Measurements from ENCODE around the gene HAS3. TPM values are rescaled to one million over a fixed set of nuclear protein-coding genes. Genes with fewer than 3 reads are reported as not detected.

Gene HAS3
- total RNA-seq, 1 experiment from 2014 or later: 66.9 TPM

DNA sequence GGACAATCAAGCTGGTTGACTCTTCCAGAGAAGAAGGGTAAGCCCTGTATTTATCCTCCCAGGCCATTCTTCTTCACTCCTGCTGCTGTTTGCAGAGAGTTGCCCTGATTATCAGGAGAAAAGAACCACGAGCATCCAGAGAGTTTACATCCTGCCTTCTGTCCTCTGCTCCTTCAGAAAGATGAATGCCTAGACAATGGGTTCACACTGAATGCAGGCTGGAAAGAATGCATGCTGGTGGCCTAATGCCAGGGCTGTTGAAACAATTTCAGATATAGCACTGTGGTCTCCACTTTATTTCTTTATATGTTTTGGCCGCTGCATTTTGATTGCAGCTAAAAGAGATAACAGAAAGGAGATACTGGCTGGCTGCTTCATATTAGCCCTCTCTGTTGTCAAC lies 21.2 kb upstream of the HAS3 start:
- H3K4me3 Mint-ChIP-seq: no peak overlapping the region
- H3K36me3 Mint-ChIP-seq: peaks cover 8% of the 10 kb centered on the region
- CTCF ChIA-PET: interaction anchor here (0.6 to 2.3 kb wide), 7 partner anchors 10 to 396 kb away, joined by 3 to 8 read pairs (median 4); no protein-coding TSS in a partner anchor
- no peaks in the 10 kb centered on the region for H3K9me3 Mint-ChIP-seq
- TF ChIP-seq RORB (CRISPR knock-in tag; IDR thresholded peaks at IDR 0.05) (no peak), MXD4 (CRISPR knock-in tag; IDR thresholded peaks at IDR 0.05; ENCODE audit: borderline replicate concordance) (no peak), ZNF121 (CRISPR knock-in tag; IDR thresholded peaks at IDR 0.05) (no peak), CREM (CRISPR knock-in tag; IDR thresholded peaks at IDR 0.05) (no peak), JAZF1 (CRISPR knock-in tag; IDR thresholded peaks at IDR 0.05) (no peak), ETV6 (CRISPR knock-in tag; IDR thresholded peaks at IDR 0.05) (no peak), OVOL2 (CRISPR knock-in tag; IDR thresholded peaks at IDR 0.05; ENCODE audit: borderline replicate concordance) (no peak), ZNF138 (CRISPR knock-in tag; conservative IDR thresholded peaks at IDR 0.05) (no peak), PRRX2 (CRISPR knock-in tag; IDR thresholded peaks at IDR 0.05) (no peak), JUN (CRISPR knock-in tag; IDR thresholded peaks at IDR 0.05) (no peak), NR2C2 (CRISPR knock-in tag; IDR thresholded peaks at IDR 0.05) (no peak)
- TF ChIP-seq, protein P1, sequence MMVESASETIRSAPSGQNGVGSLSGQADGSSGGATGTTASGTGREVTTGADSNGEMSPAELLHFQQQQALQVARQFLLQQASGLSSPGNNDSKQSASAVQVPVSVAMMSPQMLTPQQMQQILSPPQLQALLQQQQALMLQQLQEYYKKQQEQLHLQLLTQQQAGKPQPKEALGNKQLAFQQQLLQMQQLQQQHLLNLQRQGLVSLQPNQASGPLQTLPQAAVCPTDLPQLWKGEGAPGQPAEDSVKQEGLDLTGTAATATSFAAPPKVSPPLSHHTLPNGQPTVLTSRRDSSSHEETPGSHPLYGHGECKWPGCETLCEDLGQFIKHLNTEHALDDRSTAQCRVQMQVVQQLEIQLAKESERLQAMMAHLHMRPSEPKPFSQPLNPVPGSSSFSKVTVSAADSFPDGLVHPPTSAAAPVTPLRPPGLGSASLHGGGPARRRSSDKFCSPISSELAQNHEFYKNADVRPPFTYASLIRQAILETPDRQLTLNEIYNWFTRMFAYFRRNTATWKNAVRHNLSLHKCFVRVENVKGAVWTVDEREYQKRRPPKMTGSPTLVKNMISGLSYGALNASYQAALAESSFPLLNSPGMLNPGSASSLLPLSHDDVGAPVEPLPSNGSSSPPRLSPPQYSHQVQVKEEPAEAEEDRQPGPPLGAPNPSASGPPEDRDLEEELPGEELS (CRISPR knock-in tag; IDR thresholded peaks at IDR 0.05): no peak
- TF ChIP-seq, protein P2, sequence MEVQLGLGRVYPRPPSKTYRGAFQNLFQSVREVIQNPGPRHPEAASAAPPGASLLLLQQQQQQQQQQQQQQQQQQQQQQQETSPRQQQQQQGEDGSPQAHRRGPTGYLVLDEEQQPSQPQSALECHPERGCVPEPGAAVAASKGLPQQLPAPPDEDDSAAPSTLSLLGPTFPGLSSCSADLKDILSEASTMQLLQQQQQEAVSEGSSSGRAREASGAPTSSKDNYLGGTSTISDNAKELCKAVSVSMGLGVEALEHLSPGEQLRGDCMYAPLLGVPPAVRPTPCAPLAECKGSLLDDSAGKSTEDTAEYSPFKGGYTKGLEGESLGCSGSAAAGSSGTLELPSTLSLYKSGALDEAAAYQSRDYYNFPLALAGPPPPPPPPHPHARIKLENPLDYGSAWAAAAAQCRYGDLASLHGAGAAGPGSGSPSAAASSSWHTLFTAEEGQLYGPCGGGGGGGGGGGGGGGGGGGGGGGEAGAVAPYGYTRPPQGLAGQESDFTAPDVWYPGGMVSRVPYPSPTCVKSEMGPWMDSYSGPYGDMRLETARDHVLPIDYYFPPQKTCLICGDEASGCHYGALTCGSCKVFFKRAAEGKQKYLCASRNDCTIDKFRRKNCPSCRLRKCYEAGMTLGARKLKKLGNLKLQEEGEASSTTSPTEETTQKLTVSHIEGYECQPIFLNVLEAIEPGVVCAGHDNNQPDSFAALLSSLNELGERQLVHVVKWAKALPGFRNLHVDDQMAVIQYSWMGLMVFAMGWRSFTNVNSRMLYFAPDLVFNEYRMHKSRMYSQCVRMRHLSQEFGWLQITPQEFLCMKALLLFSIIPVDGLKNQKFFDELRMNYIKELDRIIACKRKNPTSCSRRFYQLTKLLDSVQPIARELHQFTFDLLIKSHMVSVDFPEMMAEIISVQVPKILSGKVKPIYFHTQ (CRISPR knock-in tag; IDR thresholded peaks at IDR 0.05): no peak
- TF ChIP-seq, protein P3, sequence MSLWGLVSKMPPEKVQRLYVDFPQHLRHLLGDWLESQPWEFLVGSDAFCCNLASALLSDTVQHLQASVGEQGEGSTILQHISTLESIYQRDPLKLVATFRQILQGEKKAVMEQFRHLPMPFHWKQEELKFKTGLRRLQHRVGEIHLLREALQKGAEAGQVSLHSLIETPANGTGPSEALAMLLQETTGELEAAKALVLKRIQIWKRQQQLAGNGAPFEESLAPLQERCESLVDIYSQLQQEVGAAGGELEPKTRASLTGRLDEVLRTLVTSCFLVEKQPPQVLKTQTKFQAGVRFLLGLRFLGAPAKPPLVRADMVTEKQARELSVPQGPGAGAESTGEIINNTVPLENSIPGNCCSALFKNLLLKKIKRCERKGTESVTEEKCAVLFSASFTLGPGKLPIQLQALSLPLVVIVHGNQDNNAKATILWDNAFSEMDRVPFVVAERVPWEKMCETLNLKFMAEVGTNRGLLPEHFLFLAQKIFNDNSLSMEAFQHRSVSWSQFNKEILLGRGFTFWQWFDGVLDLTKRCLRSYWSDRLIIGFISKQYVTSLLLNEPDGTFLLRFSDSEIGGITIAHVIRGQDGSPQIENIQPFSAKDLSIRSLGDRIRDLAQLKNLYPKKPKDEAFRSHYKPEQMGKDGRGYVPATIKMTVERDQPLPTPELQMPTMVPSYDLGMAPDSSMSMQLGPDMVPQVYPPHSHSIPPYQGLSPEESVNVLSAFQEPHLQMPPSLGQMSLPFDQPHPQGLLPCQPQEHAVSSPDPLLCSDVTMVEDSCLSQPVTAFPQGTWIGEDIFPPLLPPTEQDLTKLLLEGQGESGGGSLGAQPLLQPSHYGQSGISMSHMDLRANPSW (CRISPR knock-in tag; conservative IDR thresholded peaks at IDR 0.05; ENCODE audit: low read depth): no peak
- TF ChIP-seq, protein P4, sequence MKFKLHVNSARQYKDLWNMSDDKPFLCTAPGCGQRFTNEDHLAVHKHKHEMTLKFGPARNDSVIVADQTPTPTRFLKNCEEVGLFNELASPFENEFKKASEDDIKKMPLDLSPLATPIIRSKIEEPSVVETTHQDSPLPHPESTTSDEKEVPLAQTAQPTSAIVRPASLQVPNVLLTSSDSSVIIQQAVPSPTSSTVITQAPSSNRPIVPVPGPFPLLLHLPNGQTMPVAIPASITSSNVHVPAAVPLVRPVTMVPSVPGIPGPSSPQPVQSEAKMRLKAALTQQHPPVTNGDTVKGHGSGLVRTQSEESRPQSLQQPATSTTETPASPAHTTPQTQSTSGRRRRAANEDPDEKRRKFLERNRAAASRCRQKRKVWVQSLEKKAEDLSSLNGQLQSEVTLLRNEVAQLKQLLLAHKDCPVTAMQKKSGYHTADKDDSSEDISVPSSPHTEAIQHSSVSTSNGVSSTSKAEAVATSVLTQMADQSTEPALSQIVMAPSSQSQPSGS (CRISPR knock-in tag; IDR thresholded peaks at IDR 0.05; ENCODE audit: borderline replicate concordance, low read depth): no peak
- TF ChIP-seq, protein P5, sequence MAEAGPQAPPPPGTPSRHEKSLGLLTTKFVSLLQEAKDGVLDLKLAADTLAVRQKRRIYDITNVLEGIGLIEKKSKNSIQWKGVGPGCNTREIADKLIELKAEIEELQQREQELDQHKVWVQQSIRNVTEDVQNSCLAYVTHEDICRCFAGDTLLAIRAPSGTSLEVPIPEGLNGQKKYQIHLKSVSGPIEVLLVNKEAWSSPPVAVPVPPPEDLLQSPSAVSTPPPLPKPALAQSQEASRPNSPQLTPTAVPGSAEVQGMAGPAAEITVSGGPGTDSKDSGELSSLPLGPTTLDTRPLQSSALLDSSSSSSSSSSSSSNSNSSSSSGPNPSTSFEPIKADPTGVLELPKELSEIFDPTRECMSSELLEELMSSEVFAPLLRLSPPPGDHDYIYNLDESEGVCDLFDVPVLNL (CRISPR knock-in tag; IDR thresholded peaks at IDR 0.05; ENCODE audit: borderline replicate concordance, low read depth): no peak
- TF ChIP-seq, protein P6, sequence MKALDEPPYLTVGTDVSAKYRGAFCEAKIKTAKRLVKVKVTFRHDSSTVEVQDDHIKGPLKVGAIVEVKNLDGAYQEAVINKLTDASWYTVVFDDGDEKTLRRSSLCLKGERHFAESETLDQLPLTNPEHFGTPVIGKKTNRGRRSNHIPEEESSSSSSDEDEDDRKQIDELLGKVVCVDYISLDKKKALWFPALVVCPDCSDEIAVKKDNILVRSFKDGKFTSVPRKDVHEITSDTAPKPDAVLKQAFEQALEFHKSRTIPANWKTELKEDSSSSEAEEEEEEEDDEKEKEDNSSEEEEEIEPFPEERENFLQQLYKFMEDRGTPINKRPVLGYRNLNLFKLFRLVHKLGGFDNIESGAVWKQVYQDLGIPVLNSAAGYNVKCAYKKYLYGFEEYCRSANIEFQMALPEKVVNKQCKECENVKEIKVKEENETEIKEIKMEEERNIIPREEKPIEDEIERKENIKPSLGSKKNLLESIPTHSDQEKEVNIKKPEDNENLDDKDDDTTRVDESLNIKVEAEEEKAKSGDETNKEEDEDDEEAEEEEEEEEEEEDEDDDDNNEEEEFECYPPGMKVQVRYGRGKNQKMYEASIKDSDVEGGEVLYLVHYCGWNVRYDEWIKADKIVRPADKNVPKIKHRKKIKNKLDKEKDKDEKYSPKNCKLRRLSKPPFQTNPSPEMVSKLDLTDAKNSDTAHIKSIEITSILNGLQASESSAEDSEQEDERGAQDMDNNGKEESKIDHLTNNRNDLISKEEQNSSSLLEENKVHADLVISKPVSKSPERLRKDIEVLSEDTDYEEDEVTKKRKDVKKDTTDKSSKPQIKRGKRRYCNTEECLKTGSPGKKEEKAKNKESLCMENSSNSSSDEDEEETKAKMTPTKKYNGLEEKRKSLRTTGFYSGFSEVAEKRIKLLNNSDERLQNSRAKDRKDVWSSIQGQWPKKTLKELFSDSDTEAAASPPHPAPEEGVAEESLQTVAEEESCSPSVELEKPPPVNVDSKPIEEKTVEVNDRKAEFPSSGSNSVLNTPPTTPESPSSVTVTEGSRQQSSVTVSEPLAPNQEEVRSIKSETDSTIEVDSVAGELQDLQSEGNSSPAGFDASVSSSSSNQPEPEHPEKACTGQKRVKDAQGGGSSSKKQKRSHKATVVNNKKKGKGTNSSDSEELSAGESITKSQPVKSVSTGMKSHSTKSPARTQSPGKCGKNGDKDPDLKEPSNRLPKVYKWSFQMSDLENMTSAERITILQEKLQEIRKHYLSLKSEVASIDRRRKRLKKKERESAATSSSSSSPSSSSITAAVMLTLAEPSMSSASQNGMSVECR (CRISPR knock-in tag; IDR thresholded peaks at IDR 0.05; ENCODE audit: borderline replicate concordance): no peak
- peak; percentile 41 for ATAC-seq
- no peak for DNase-seq (ENCODE audit: low spot score)
- POLR2A ChIA-PET: no interaction called here
- no peak overlapping the region for H3K27ac Mint-ChIP-seq
- H3K4me1 Mint-ChIP-seq: peaks cover 33% of the 10 kb centered on the region
- no peaks in the 10 kb centered on the region for H3K27me3 Mint-ChIP-seq (ENCODE audit: low read depth)
